Colonic mucosa (tissue), 4 donors: ENCODE results near the gene SLC35B1. TPM values are rescaled to one million over a fixed set of nuclear protein-coding genes. Genes with fewer than 3 reads are reported as not detected.

ENCODE experiments used
- DNase-seq: peaks from one replicate; pipeline ENCODE4 v3.0.0-alpha.2; 2020
- H3K27ac ChIP-seq: fragments of 200-600 bp; one replicate; pipeline ENCODE4 v1.8.0; 2021
- H3K27me3 ChIP-seq: fragments of 200-600 bp; one replicate; pipeline ENCODE4 v1.8.0; 2021
- H3K36me3 ChIP-seq: fragments of 200-600 bp; one replicate; pipeline ENCODE4 v1.8.0; 2021
- H3K4me1 ChIP-seq: fragments of 200-600 bp; one replicate; pipeline ENCODE4 v1.8.0; 2021; ENCODE audit warnings: mild to moderate bottlenecking
- H3K4me3 ChIP-seq: fragments of 200-600 bp; one replicate; pipeline ENCODE4 v1.8.0; 2021
- H3K9ac ChIP-seq, 2 donors: one replicate each; pipeline ENCODE4 v1.7.0; 2013; ENCODE audit warnings: control low read depth in 2 of 2, low read depth in 2 of 2, low read length in 2 of 2
- H3K9me3 ChIP-seq: fragments of 200-600 bp; one replicate; pipeline ENCODE4 v1.8.0; 2021
- CTCF ChIP-seq: fragments of 200-600 bp; IDR thresholded peaks from one replicate; pipeline ENCODE4 v1.8.0; 2022; ENCODE audit warnings: antibody characterized with exemption, mild to moderate bottlenecking
- intact Hi-C: fragments of 100-400 bp; cut with DNase I; formaldehyde crosslinking; loops from one replicate; pipeline ENCODE4 v1.14.1; 2022
- total RNA-seq, 2 donors: library from RNA; stranded (reverse); fragmentation: NEBNext Ultra II Directional in 1 of 2; extraction: Animal tissue kit (Norgen Biotek cat#: 25700) in 1 of 2; gene quantifications; one replicate each; pipeline ENCODE4 v1.2.1, GENCODE V29; 2021
- donor health status: healthy.
- donor health status: DM: no; HTN: no; CAD: no.
- donor health status: DM: no; HTN: no; CAD: no.

SLC35B1 gene
- total RNA-seq, 2 donors from 2014 or later: 43.0 to 73.5 TPM

GRCh38 chr17:49667854-49668253, 39.9 kb downstream of the SLC35B1 start:
- Histone ChIP-seq H3K9me3 (no peaks in the 10 kb centered on the region), H3K4me3 (no peak overlapping the region), H3K36me3 (no peaks in the 10 kb centered on the region), H3K9ac (no peak overlapping the region), H3K4me1 (peaks cover 6% of the 10 kb centered on the region), H3K27ac (no peak overlapping the region), H3K27me3 (no peaks in the 10 kb centered on the region)
- TF ChIP-seq CTCF: no peak
- intact Hi-C loops: no loop called here
- DNase-seq: no peak

GRCh38 chr17:49664706-49665211, 43.0 kb downstream of the SLC35B1 start:
- no peaks in the 10 kb centered on the region for H3K9me3 ChIP-seq
- H3K4me1 ChIP-seq: peaks cover 6% of the 10 kb centered on the region
- TF ChIP-seq CTCF: no peak
- H3K4me3 ChIP-seq: no peak overlapping the region
- peak overlapping the region in 1 of 2 donors; percentile 43 for H3K9ac ChIP-seq
- H3K27ac ChIP-seq: peak overlapping the region; percentile 70
- DNase-seq: no peak
- intact Hi-C loops: no loop called here
- H3K36me3 ChIP-seq: no peaks in the 10 kb centered on the region
- no peaks in the 10 kb centered on the region for H3K27me3 ChIP-seq

- H3K4me3 ChIP-seq: no peak overlapping the region
- no peaks in the 10 kb centered on the region for H3K27me3 ChIP-seq
- H3K9me3 ChIP-seq: no peaks in the 10 kb centered on the region
- H3K27ac ChIP-seq: no peak overlapping the region
- no peak for TF ChIP-seq CTCF
- intact Hi-C loops: no loop called here
- no peaks in the 10 kb centered on the region for H3K36me3 ChIP-seq
- peaks cover 6% of the 10 kb centered on the region for H3K4me1 ChIP-seq
- DNase-seq: no peak
- no peak overlapping the region for H3K9ac ChIP-seq
Observed at GRCh38 chr17:49659661-49660382, 47.9 kb downstream of the SLC35B1 start.

- H3K4me3 ChIP-seq: no peak overlapping the region
- H3K9ac ChIP-seq: no peak overlapping the region
- H3K27me3 ChIP-seq: no peaks in the 10 kb centered on the region
- no peak for TF ChIP-seq CTCF
- DNase-seq: no peak
- H3K9me3 ChIP-seq: no peaks in the 10 kb centered on the region
- H3K36me3 ChIP-seq: no peaks in the 10 kb centered on the region
- no peak overlapping the region for H3K27ac ChIP-seq
- intact Hi-C loops: no loop called here
- no peaks in the 10 kb centered on the region for H3K4me1 ChIP-seq
Observed at GRCh38 chr17:49656247-49656646, 51.5 kb downstream of the SLC35B1 start.

Other genes starting within 250 kb of the SLC35B1 start
- 1 to 10 TPM in 1 of 2 donors, under 1 TPM in 1; 0.49 to 2.7 TPM for gene NGFR, start 212.7 kb downstream of the SLC35B1 start, total RNA-seq
- 1 to 10 TPM in 1 of 2 donors, under 1 TPM in 1; 0.42 to 2.1 TPM for gene NXPH3, start 132.1 kb downstream of the SLC35B1 start, total RNA-seq
- 10 to 100 TPM; 60.5 to 83.2 TPM for gene SPOP, start 29.9 kb downstream of the SLC35B1 start, total RNA-seq
- gene FAM117A, start 56.2 kb upstream of the SLC35B1 start, total RNA-seq: 1 to 10 TPM; 6.3 to 7.9 TPM
- gene KAT7, start 80.7 kb upstream of the SLC35B1 start, total RNA-seq: 10 to 100 TPM; 39.4 to 42.5 TPM
- not detected for gene TAC4, start 140.1 kb upstream of the SLC35B1 start, total RNA-seq